HL-60/S4 treated with phorbol 12-myristate 13-acetate at 8.2 ng/mL for 4 days and 3 days (cell line): ENCODE measurements around the gene NINJ1.
"Not testable (repeated sequence)": the region's sequence is repeated elsewhere in the genome, so short reads cannot be mapped to it uniquely, and the experiment has no call there.

Experiments used
- in situ Hi-C: fragments of 300-500 bp; cut with MboI; formaldehyde crosslinking; loops from 2 replicates; pipeline ENCODE4 v1.15.0; 2022; ENCODE audit warnings: low sequenced_read_pairs

Gene NINJ1

GRCh38 chr9:93107151-93107824 is 26.8 kb downstream of the NINJ1 start:
- in situ Hi-C loops, result no loop called here

GRCh38 chr9:93105620-93106019 is 28.4 kb downstream of the NINJ1 start:
- in situ Hi-C loops, result no loop called here

- in situ Hi-C loops, result not testable (repeated sequence)
Observed at GRCh38 chr9:93101086-93101485, 33.0 kb downstream of the NINJ1 start.

DNA sequence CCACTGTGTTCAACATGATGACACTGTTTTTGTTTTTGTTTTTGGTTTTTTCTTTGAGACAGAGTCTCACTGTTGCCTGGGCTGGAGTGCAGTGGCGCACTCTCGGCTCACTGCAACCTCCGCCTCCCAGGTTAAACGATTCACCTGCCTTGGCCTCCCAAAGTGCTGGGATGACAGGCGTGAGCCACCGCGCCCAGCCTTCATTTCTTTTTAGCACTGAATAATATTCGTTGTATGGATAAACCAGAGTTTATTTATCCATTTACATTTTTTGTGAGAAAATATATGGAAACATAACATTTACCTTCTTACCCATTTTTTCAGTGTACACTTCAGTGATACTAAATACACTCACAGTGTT is 33.8 kb downstream of the NINJ1 start:
- in situ Hi-C loops, result no loop called here

DNA sequence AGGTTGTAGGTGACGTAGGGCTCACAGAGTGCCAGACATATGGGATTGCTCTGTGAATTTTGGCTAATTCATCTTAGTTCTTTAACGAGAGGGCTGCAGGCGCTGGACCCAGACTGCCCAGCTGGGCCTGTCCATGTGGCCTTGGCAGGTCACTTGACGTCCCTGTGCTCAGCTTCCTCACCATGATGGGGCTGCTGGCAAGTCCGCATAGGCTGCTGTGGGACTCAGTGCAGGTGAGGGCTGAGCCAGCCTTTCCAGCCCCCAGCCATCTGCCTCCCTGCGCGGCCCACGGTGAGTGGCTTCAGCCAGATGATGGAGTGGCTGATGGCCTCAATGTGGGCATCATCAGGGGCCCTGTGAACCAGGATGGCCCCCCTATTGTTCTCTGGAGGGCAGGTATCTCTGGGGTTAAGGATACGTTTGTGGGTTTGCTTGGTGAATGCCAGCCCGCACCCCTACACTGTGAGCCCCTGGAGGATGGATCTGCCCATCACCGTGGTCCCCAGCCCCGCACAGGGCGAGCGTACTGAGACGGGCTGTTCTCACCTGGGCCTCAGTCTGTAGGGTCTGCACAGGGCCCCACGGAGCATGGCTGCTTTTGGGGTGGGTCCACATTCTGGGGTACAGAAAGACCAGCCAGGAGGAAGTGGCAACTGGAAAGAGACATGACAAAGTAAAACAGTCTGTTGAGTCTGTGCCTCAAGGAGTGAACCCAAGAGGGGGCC is 34.3 kb downstream of the NINJ1 start:
- in situ Hi-C loops, result no loop called here

DNA sequence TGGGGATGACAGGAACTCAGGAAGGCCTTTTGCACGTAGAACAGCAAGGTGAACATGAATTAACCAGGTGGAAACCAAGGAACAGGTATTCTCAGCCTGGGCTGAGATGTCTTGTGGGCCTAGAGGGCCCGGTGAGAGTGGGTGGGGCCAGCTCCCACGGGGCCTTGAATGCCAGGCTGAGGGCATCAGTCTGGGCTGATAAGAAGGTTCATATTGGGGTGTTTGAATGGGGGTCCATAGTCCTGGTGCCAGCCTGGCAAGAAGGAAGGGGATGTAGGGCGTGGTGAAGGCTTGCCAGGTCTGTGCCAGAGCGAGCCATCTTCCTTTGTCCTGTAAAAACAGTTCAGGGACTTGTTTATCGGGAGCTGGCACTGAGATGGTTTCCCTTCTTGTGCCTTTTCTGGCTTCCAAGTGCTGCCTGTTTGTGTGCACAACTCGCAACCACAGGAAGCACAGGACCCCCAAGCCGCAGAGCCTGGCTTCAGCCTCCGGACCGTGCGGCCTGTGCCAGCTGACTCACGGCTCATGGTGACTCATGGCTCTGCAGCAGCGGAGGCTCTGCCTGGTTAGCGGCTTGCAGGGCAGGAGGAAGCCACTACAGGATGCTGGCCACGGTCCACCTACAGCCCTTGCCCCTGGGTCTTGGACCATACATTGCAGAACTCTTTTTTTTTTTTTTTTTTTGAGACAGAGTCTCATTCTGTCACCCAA is 35.7 kb downstream of the NINJ1 start:
- in situ Hi-C loops, result no loop called here

- in situ Hi-C loops, result no loop called here
Observed at GRCh38 chr9:93097511-93098201, 36.4 kb downstream of the NINJ1 start.

DNA sequence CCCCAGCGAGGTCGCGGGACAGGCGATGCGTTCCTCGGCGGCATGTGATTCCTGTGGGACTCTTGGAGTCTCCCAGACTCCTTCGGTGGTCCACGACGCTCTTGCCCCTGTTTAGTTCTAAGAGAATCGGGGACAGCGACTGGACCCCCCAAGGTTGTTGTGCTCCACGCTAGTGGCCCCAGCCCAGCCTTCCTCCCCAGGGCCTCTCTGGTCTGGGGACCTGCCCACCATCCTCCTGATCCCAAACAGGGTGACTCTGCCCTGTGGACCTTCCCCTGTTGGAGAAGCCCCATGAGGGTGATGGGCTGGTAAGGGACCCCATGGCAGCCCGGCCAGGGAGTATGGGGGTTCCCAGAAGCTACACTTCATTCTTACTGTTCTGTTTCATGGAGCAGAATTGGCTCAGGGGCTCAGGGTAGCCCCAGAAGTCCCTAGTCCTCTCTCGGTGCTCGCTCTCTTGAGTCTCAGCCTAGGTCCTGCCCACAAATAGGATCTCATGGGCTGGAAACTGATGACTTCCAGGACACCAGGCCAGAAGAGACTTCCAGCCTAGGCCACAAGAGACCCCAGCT is 37.2 kb downstream of the NINJ1 start:
- in situ Hi-C loops, result no loop called here

DNA sequence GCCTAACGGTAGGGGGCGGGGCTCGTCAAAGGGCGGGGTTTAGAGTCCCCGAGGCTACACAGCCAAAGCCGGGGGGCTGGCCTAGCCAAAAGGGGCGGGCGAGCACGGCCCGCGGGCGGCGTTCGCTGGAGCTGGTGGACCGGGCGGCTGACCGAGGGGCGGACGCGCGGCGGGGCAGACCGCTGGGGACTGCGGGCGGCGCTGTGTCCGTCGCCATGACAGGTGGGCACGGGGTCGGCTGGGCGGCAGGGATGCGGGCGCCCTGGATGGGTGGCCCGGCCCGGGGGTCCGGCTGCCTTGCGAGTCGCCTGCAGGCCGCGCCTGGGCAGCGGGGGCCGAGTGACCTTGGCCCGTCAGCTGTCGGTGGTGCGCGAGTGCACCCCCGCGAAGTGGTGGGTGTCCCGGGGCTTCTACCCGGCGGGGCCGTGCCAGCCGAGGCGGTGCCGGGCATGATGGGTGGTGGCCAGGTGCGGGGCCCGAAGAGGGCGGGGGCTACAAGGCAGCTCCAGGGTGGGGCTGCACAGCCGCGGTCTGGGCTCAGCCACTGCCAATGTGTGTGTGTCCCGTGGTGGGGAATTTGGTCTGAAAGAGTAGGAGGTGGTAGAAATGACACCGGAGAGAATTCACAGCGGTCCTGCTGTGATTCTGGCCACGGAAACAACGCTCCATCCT is 37.8 kb downstream of the NINJ1 start, which contains the start of gene CARD19:
Gene CARD19 (plus strand): TSS at position 87 of the 672 bp plus-strand sequence. CDS start 129 bp downstream, at position 216.
- in situ Hi-C loops, result no loop called here

DNA sequence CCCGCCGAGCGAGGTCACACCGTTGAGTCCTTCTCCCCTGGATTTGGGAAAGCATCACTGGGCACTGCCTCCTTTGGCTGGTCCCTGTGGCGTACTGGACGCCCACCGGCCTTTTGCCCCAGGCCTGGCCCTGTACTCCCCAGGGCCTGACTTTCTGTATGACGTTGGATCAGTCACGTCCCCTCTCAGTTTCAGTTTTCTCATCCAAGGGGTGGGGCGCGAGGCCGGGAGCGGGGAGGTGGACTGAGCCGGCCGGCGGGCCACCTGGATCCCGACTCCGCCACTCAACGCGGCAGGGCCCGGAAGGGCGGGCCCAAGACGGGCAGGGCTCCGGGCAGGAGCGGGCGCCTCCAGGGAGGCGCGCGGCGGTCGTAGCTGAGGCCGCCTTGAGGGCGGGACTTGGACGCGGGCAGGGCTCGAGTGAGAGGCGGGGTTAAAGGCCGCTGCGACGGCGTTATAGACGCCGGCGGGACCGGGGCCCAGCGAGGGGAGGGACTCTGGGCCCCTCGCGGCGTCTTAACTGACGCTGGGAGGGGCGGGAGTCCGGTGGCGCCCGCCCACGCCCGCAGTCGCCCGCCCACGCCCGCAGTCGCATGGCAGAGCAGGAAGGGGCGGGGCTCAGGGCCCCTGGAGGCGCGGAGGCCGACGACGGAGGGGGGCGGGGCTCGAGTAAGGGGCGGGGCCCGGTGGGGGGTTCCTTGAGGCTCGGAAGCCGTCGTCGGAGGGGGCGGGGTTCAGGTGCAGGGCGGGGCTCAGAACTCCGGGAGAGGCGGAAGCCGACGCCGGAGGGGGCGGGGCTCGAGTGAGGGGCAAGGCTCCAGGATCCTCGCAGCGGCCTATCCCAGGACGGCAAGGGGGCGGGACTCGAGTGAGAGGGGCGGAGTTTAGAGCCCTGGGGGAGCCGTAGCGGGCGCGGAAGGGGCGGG is 38.6 kb downstream of the NINJ1 start:
- in situ Hi-C loops, result no loop called here

DNA sequence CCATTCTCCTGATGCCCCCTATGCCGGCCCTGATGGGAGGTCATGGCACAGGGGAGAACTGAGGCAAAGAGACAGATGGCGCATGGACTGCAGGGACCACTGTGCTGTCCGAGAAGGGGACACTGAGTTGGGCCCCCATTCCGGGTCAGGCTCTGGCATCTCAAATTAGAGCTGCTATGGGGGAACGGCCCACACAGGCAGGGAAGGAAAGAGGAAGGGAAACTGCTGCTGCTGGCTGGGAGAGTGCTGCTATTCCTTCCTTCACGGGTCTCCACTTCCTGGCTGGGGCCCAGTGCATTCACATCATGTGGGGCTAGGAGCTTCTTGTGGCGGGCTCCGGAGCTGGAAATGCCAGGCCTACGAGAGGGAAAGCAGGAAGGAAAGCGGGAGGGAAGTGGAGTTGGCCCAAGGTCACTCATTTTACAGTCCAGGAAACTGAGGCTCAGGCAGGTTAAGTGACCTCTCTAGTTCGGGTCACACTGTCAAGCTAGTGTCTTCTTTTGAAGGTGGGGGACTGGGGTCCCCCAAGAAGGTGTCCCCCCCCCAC is 39.3 kb downstream of the NINJ1 start:
- in situ Hi-C loops, result no loop called here

GRCh38 chr9:93093877-93094657 is 40.0 kb downstream of the NINJ1 start:
- in situ Hi-C loops, result no loop called here

- in situ Hi-C loops, result no loop called here
Observed at GRCh38 chr9:93093127-93093876, 40.7 kb downstream of the NINJ1 start.

- in situ Hi-C loops, result no loop called here
Observed at GRCh38 chr9:93092251-93092991, 41.6 kb downstream of the NINJ1 start.

- in situ Hi-C loops, result no loop called here
Observed at GRCh38 chr9:93091453-93092081, 42.5 kb downstream of the NINJ1 start.

GRCh38 chr9:93091056-93091452 is 43.0 kb downstream of the NINJ1 start:
- in situ Hi-C loops, result no loop called here
